ENCODE measurements around the gene ANGPTL8. TPM values are rescaled to one million over a fixed set of nuclear protein-coding genes. Genes with fewer than 3 reads are reported as not detected.

Gene ANGPTL8
- total and polyA plus RNA-seq, 9 of the 15 experiments (the other 6 are each of a cell fraction or from before 2014, with no cell fraction given), result not detected

DNA sequence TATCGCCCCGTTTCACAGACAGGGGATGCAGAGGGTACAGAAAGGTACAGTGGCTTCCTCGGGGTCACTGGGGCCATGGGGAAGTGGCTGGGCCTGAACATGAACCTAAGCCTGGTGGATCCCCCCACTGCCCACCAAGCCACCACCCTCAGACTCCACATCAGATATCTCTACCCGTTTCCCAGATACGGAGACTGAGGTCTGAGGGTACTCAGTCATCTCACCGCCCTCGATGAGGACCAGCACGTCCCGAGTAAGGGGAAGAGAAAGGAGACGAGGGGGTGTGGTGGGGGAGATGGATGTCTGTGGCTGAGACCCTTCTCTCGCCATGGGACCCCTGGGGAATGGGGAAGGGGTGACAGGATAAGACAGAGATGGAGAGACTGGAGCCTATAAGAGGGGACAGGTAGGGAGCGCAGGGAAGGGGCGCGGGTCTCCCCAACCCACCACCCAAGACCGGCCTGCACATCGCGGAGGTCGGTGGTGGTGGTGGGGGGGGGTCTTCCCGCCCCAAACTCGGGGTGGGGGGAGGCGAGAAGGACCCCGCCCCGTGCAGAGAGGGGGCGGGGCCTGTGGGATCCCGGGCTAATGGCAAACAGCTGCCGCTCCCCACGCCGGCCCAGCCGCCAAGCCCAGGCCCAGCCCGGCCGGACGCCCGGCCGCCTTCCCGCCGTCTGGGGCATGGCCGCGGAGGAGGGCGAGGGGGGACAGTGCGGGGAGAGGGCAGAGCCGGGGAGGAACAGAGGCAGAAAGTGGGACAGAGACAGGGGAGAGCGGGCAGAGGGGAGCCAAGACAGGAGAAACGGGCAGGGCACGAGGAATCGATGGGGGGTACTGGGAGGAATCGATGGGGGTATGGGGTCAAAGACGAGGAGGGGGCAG is 42.8 kb upstream of the ANGPTL8 start (continued):
- TF ChIP-seq, protein P1, sequence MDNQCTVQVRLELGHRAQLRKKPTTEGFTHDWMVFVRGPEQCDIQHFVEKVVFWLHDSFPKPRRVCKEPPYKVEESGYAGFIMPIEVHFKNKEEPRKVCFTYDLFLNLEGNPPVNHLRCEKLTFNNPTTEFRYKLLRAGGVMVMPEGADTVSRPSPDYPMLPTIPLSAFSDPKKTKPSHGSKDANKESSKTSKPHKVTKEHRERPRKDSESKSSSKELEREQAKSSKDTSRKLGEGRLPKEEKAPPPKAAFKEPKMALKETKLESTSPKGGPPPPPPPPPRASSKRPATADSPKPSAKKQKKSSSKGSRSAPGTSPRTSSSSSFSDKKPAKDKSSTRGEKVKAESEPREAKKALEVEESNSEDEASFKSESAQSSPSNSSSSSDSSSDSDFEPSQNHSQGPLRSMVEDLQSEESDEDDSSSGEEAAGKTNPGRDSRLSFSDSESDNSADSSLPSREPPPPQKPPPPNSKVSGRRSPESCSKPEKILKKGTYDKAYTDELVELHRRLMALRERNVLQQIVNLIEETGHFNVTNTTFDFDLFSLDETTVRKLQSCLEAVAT (IDR thresholded peaks at IDR 0.05), result no peak
- TF ChIP-seq HMGN3 (IDR thresholded peaks at IDR 0.05; ENCODE audit: borderline replicate concordance, extremely low read depth, insufficient read length, low read depth, low read length), result no peak
- TF ChIP-seq THAP7 (CRISPR knock-in tag; IDR thresholded peaks at IDR 0.05), result no peak
- no peak for TF ChIP-seq RUNX1 (IDR thresholded peaks at IDR 0.05; ENCODE audit: low read depth)
- no peak for TF ChIP-seq RFX5 (IDR thresholded peaks at IDR 0.05; ENCODE audit: low read depth, low read length)
- peak; percentile 71 for TF ChIP-seq SAP30 (IDR thresholded peaks at IDR 0.05; ENCODE audit: borderline replicate concordance, insufficient read depth, low read depth, low read length, poor library complexity, severe bottlenecking)
- TF ChIP-seq SP2 (IDR thresholded peaks at IDR 0.05; ENCODE audit: extremely low read depth, low read depth, low read length, poor library complexity, severe bottlenecking), result no peak
- no peak for TF ChIP-seq TSC22D4 (tag; IDR thresholded peaks at IDR 0.05)
- TF ChIP-seq, protein P2, sequence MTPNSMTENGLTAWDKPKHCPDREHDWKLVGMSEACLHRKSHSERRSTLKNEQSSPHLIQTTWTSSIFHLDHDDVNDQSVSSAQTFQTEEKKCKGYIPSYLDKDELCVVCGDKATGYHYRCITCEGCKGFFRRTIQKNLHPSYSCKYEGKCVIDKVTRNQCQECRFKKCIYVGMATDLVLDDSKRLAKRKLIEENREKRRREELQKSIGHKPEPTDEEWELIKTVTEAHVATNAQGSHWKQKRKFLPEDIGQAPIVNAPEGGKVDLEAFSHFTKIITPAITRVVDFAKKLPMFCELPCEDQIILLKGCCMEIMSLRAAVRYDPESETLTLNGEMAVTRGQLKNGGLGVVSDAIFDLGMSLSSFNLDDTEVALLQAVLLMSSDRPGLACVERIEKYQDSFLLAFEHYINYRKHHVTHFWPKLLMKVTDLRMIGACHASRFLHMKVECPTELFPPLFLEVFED (CRISPR knock-in tag; conservative IDR thresholded peaks at IDR 0.05), result no peak
- TF ChIP-seq, protein P3, sequence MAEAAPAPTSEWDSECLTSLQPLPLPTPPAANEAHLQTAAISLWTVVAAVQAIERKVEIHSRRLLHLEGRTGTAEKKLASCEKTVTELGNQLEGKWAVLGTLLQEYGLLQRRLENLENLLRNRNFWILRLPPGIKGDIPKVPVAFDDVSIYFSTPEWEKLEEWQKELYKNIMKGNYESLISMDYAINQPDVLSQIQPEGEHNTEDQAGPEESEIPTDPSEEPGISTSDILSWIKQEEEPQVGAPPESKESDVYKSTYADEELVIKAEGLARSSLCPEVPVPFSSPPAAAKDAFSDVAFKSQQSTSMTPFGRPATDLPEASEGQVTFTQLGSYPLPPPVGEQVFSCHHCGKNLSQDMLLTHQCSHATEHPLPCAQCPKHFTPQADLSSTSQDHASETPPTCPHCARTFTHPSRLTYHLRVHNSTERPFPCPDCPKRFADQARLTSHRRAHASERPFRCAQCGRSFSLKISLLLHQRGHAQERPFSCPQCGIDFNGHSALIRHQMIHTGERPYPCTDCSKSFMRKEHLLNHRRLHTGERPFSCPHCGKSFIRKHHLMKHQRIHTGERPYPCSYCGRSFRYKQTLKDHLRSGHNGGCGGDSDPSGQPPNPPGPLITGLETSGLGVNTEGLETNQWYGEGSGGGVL (CRISPR knock-in tag; IDR thresholded peaks at IDR 0.05), result no peak
- TF ChIP-seq, protein P4, sequence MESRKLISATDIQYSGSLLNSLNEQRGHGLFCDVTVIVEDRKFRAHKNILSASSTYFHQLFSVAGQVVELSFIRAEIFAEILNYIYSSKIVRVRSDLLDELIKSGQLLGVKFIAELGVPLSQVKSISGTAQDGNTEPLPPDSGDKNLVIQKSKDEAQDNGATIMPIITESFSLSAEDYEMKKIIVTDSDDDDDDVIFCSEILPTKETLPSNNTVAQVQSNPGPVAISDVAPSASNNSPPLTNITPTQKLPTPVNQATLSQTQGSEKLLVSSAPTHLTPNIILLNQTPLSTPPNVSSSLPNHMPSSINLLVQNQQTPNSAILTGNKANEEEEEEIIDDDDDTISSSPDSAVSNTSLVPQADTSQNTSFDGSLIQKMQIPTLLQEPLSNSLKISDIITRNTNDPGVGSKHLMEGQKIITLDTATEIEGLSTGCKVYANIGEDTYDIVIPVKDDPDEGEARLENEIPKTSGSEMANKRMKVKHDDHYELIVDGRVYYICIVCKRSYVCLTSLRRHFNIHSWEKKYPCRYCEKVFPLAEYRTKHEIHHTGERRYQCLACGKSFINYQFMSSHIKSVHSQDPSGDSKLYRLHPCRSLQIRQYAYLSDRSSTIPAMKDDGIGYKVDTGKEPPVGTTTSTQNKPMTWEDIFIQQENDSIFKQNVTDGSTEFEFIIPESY (CRISPR knock-in tag; IDR thresholded peaks at IDR 0.05), result no peak
- TF ChIP-seq ZNF324 (CRISPR knock-in tag; IDR thresholded peaks at IDR 0.05), result no peak
- no peak for TF ChIP-seq SMARCA5 (IDR thresholded peaks at IDR 0.05)
- TF ChIP-seq BHLHE40 (IDR thresholded peaks at IDR 0.05; ENCODE audit: low read length), result no peak
- TF ChIP-seq, protein P5, sequence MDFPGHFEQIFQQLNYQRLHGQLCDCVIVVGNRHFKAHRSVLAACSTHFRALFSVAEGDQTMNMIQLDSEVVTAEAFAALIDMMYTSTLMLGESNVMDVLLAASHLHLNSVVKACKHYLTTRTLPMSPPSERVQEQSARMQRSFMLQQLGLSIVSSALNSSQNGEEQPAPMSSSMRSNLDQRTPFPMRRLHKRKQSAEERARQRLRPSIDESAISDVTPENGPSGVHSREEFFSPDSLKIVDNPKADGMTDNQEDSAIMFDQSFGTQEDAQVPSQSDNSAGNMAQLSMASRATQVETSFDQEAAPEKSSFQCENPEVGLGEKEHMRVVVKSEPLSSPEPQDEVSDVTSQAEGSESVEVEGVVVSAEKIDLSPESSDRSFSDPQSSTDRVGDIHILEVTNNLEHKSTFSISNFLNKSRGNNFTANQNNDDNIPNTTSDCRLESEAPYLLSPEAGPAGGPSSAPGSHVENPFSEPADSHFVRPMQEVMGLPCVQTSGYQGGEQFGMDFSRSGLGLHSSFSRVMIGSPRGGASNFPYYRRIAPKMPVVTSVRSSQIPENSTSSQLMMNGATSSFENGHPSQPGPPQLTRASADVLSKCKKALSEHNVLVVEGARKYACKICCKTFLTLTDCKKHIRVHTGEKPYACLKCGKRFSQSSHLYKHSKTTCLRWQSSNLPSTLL (IDR thresholded peaks at IDR 0.05), result no peak
- no peak for TF ChIP-seq NR2F6 (CRISPR knock-in tag; IDR thresholded peaks at IDR 0.05)

All from K562 (cell line).